H9 (cell line): Measurements from ENCODE around the gene MAGI1. TPM values are rescaled to one million over a fixed set of nuclear protein-coding genes. Genes with fewer than 3 reads are reported as not detected.

ENCODE experiments used
- DNase-seq: peaks from one replicate; pipeline ENCODE4 v3.0.0-alpha.2; 2017
- H2AFZ ChIP-seq: one replicate; pipeline ENCODE4 v1.6.1; 2013; ENCODE audit warnings: mild to moderate bottlenecking, low read length, control low read depth, moderate library complexity
- H2AK5ac ChIP-seq: 2 replicates; pipeline ENCODE4 v1.6.1; 2013; ENCODE audit warnings: low read length, control low read depth, mixed read lengths; ENCODE audit not compliant: insufficient read length
- H2BK120ac ChIP-seq: one replicate; pipeline ENCODE4 v1.6.1; 2013; ENCODE audit warnings: low read depth, mild to moderate bottlenecking, low read length, control low read depth, inconsistent platforms; ENCODE audit not compliant: poor library complexity, severe bottlenecking
- H2BK12ac ChIP-seq: 2 replicates; pipeline ENCODE4 v1.6.1; 2013; ENCODE audit warnings: low read length, control low read depth, mixed read lengths, low read depth; ENCODE audit not compliant: insufficient read length
- H2BK15ac ChIP-seq: 2 replicates; pipeline ENCODE4 v1.6.1; 2013; ENCODE audit warnings: low read depth, low read length, control low read depth
- H2BK20ac ChIP-seq: one replicate; pipeline ENCODE4 v1.6.1; 2013; ENCODE audit warnings: low read depth, mild to moderate bottlenecking, low read length, control low read depth, inconsistent platforms; ENCODE audit not compliant: poor library complexity, severe bottlenecking
- H2BK5ac ChIP-seq: 2 replicates; pipeline ENCODE4 v1.6.1; 2013; ENCODE audit warnings: low read length, control low read depth, mixed read lengths; ENCODE audit not compliant: insufficient read length
- H3K14ac ChIP-seq: 2 replicates; pipeline ENCODE4 v1.6.1; 2013; ENCODE audit warnings: low read length, control low read depth; ENCODE audit not compliant: insufficient read depth
- H3K18ac ChIP-seq: 2 replicates; pipeline ENCODE4 v1.6.1; 2013; ENCODE audit warnings: low read depth, mild to moderate bottlenecking, mixed read lengths, low read length, control low read depth; ENCODE audit not compliant: insufficient read length
- H3K23ac ChIP-seq: 2 replicates; pipeline ENCODE4 v1.6.1; 2013; ENCODE audit warnings: low read length, control low read depth, mixed read lengths, low read depth; ENCODE audit not compliant: insufficient read length
- H3K23me2 ChIP-seq: 2 replicates; pipeline ENCODE4 v1.6.1; 2013; ENCODE audit warnings: low read depth, mild to moderate bottlenecking, mixed read lengths, low read length, control low read depth; ENCODE audit not compliant: insufficient read length, poor library complexity, severe bottlenecking
- H3K27ac ChIP-seq: 2 replicates; pipeline ENCODE4 v1.5.1; 2013; ENCODE audit warnings: low read length, control low read depth, mixed read lengths, low read depth; ENCODE audit not compliant: insufficient read length
- H3K27me3 ChIP-seq: 2 replicates; pipeline ENCODE4 v1.6.1; 2013; ENCODE audit warnings: low read length, control low read depth, inconsistent platforms; ENCODE audit not compliant: insufficient read depth
- H3K4ac ChIP-seq: 2 replicates; pipeline ENCODE4 v1.6.1; 2013; ENCODE audit warnings: low read depth, mild to moderate bottlenecking, control low read depth, inconsistent platforms, low read length, moderate library complexity
- H3K4me1 ChIP-seq: 2 replicates; pipeline ENCODE4 v1.6.1; 2013; ENCODE audit warnings: low read length, control low read depth, inconsistent platforms; ENCODE audit not compliant: insufficient read depth
- H3K4me2 ChIP-seq: 2 replicates; pipeline ENCODE4 v1.6.1; 2013; ENCODE audit warnings: low read length, control low read depth, mixed read lengths; ENCODE audit not compliant: insufficient read length, insufficient read depth
- H3K56ac ChIP-seq: 2 replicates; pipeline ENCODE4 v1.6.1; 2013; ENCODE audit warnings: low read depth, mild to moderate bottlenecking, mixed read lengths, low read length, control low read depth; ENCODE audit not compliant: insufficient read length
- H3K79me1 ChIP-seq: 2 replicates; pipeline ENCODE4 v1.6.1; 2013; ENCODE audit warnings: low read depth, mild to moderate bottlenecking, moderate library complexity, low read length, control low read depth, inconsistent platforms; ENCODE audit not compliant: insufficient read depth, poor library complexity, severe bottlenecking
- H3K79me2 ChIP-seq: 2 replicates; pipeline ENCODE4 v1.6.1; 2013; ENCODE audit warnings: low read length, control low read depth, inconsistent platforms; ENCODE audit not compliant: insufficient read depth
- H3K9ac ChIP-seq: 2 replicates; pipeline ENCODE4 v1.6.1; 2013; ENCODE audit warnings: low read length, control low read depth, mixed read lengths; ENCODE audit not compliant: insufficient read length; ENCODE audit errors: extremely low read depth
- H3K9me3 ChIP-seq: one replicate; pipeline ENCODE4 v1.6.1; 2013; ENCODE audit warnings: low read depth, low read length, inconsistent platforms; ENCODE audit not compliant: control insufficient read depth
- H3T11ph ChIP-seq: one replicate; pipeline ENCODE4 v1.6.1; 2013; ENCODE audit warnings: mild to moderate bottlenecking, low read length, control low read depth, inconsistent platforms
- H4K20me1 ChIP-seq: one replicate; pipeline ENCODE4 v1.6.1; 2013; ENCODE audit not compliant: control insufficient read depth, insufficient read length, insufficient read depth
- H4K5ac ChIP-seq: 2 replicates; pipeline ENCODE4 v1.6.1; 2013; ENCODE audit warnings: low read depth, mild to moderate bottlenecking, mixed read lengths, low read length, control low read depth; ENCODE audit not compliant: insufficient read length
- H4K8ac ChIP-seq: replicated peaks from 2 replicates; pipeline ENCODE4 v1.6.1; 2013; ENCODE audit warnings: low read length, control low read depth, mixed read lengths, low read depth; ENCODE audit not compliant: insufficient read length
- H4K91ac ChIP-seq: 2 replicates; pipeline ENCODE4 v1.6.1; 2013; ENCODE audit warnings: low read depth, mild to moderate bottlenecking, moderate library complexity, mixed read lengths, low read length, control low read depth; ENCODE audit not compliant: insufficient read length
- H3K27ac Mint-ChIP-seq, 3 experiments: 2 replicates in 2 of 3; 3 replicates in 1 of 3; pipeline ENCODE4 v1.8.0; 2020 to 2021; ENCODE audit warnings: mixed read lengths in 3 of 3, mild to moderate bottlenecking in 1 of 3, moderate library complexity in 1 of 3
- H3K27me3 Mint-ChIP-seq: 2 replicates; pipeline ENCODE4 v1.8.0; 2021; ENCODE audit warnings: low read depth, mild to moderate bottlenecking, moderate library complexity, mixed read lengths
- H3K36me3 Mint-ChIP-seq, 3 experiments: 2 replicates in 2 of 3; 3 replicates in 1 of 3; pipeline ENCODE4 v1.8.0; 2020 to 2021; ENCODE audit warnings: low read depth in 3 of 3, mixed read lengths in 3 of 3; ENCODE audit not compliant: insufficient read depth in 1 of 3
- H3K4me1 Mint-ChIP-seq, 2 experiments: 2 replicates each; pipeline ENCODE4 v1.8.0; 2020; ENCODE audit warnings: mixed read lengths in 2 of 2
- H3K4me3 Mint-ChIP-seq, 2 experiments: 2 replicates in 1 of 2; 3 replicates in 1 of 2; pipeline ENCODE4 v1.8.0; 2020 to 2021; ENCODE audit warnings: mild to moderate bottlenecking in 2 of 2, mixed read lengths in 2 of 2, moderate library complexity in 1 of 2
- H3K9me3 Mint-ChIP-seq, 2 experiments: 2 replicates in 1 of 2; 3 replicates in 1 of 2; pipeline ENCODE4 v1.8.0; 2020; ENCODE audit warnings: mild to moderate bottlenecking in 2 of 2, mixed read lengths in 2 of 2, moderate library complexity in 1 of 2
- WGBS: extraction: QIAGEN DNeasy Blood & Tissue Kit; methylation state at CpG from one replicate; pipeline ENCODE4 v1.1.7; 2013; ENCODE audit warnings: missing lambda C conversion rate, low lambda C conversion rate, mixed read lengths; ENCODE audit not compliant: insufficient read length; ENCODE audit errors: extremely low coverage; 5-methylcytosine and 5-hydroxymethylcytosine counted together
- total RNA-seq: library from RNA; stranded (reverse); gene quantifications from 2 replicates; pipeline ENCODE4 v1.2.1, GENCODE V29; 2021
- TF ChIP-seq, protein P1 (sequence below): fragments of 200-600 bp; sonication (generic); conservative IDR thresholded peaks from 3 replicates; pipeline ENCODE4 v1.8.0; 2021; ENCODE audit warnings: antibody characterized with exemption, mild to moderate bottlenecking

The MAGI1 gene
- total RNA-seq, 1 experiment from 2014 or later = 65.7 TPM

DNA sequence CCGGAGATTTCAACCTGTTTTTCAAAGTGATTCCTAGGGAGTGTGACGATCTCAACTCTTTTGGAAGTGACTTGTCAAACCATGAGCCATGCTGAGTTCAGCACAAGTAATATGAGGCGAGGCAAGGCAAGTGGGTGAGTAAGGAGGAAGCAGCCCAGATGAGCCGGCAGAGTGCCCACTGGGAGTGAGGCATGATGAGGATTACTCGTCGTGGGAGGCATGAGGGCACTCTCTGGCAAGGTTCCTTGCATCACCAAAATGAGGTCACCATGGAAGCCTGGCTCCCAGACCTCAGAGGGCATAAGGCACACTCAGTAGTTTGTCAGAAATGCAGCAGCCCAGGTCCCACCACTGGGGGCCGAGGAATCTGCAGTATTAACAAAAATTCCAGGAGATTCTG, 636.1 kb downstream of the MAGI1 start:
- Histone ChIP-seq H3K14ac (no peak overlapping the region), H2BK5ac (no peak overlapping the region), H3K9me3 (no peaks in the 10 kb centered on the region), H2BK12ac (no peak overlapping the region), H2BK20ac (no peak overlapping the region), H4K5ac (no peak overlapping the region), H3K23me2 (no peaks in the 10 kb centered on the region), H3K56ac (no peak overlapping the region), H2AK5ac (no peak overlapping the region), H3K79me2 (no peaks in the 10 kb centered on the region), H2BK15ac (no peak overlapping the region), H2BK120ac (no peak overlapping the region), H4K8ac (no peak overlapping the region), H2AFZ (no peak overlapping the region), H3K9ac (no peak overlapping the region), H4K91ac (no peak overlapping the region), H3K4me2 (no peak overlapping the region), H3K4me1 (peaks cover 22% of the 10 kb centered on the region; the same call in 1 of the 2 replicates), H3T11ph (no peak overlapping the region), H3K27ac (no peak overlapping the region), H3K23ac (no peak overlapping the region), H3K27me3 (no peaks in the 10 kb centered on the region), H4K20me1 (no peaks in the 10 kb centered on the region), H3K79me1 (no peaks in the 10 kb centered on the region), H3K18ac (no peak overlapping the region), H3K4ac (no peak overlapping the region)
- TF ChIP-seq, protein P1, sequence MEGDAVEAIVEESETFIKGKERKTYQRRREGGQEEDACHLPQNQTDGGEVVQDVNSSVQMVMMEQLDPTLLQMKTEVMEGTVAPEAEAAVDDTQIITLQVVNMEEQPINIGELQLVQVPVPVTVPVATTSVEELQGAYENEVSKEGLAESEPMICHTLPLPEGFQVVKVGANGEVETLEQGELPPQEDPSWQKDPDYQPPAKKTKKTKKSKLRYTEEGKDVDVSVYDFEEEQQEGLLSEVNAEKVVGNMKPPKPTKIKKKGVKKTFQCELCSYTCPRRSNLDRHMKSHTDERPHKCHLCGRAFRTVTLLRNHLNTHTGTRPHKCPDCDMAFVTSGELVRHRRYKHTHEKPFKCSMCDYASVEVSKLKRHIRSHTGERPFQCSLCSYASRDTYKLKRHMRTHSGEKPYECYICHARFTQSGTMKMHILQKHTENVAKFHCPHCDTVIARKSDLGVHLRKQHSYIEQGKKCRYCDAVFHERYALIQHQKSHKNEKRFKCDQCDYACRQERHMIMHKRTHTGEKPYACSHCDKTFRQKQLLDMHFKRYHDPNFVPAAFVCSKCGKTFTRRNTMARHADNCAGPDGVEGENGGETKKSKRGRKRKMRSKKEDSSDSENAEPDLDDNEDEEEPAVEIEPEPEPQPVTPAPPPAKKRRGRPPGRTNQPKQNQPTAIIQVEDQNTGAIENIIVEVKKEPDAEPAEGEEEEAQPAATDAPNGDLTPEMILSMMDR = no peak
- H3K4me3 Mint-ChIP-seq = peak overlapping the region; percentile 19 to 57; a peak in 3 of 5 replicates
- H3K36me3 Mint-ChIP-seq = peaks cover 0 to 5% (median 0%) of the 10 kb centered on the region in 3 experiments; a peak in 2 of 7 replicates
- H3K27ac Mint-ChIP-seq = peak overlapping the region in 2 of 3 experiments; percentile 53 to 96; a peak in 2 of 7 replicates
- WGBS = no CpG with 5 or more reads among the region's 7 CpGs
- H3K9me3 Mint-ChIP-seq = no peaks in the 10 kb centered on the region
- peaks cover 54 to 69% of the 10 kb centered on the region in 2 experiments for H3K4me1 Mint-ChIP-seq
- no peaks in the 10 kb centered on the region for H3K27me3 Mint-ChIP-seq
- no peak for DNase-seq
